ENCODE data around the gene FBXW7. TPM values are rescaled to one million over a fixed set of nuclear protein-coding genes. Genes with fewer than 3 reads are reported as not detected.

FBXW7 gene
- total and polyA plus RNA-seq, 2 donors from 2014 or later = 5.5 to 64.0 TPM

- H3K4me1 ChIP-seq (ENCODE audit: control insufficient read depth in 2 of 3, insufficient read depth in 2 of 3, low read depth in 1 of 3, low read length in 3 of 3) = no peaks in the 10 kb centered on the region
- no peak overlapping the region for H3K4me3 ChIP-seq (ENCODE audit: low read length in 3 of 3)
- no peak for TF ChIP-seq CTCF (IDR thresholded peaks at IDR 0.05; ENCODE audit: borderline replicate concordance, extremely low read depth, insufficient read depth)
- H3K36me3 ChIP-seq (ENCODE audit: control insufficient read depth in 2 of 3, insufficient read depth in 3 of 3, low read length in 3 of 3) = no peaks in the 10 kb centered on the region
- DNase-seq (no peak), FAIRE-seq (no peak)
- intact Hi-C loops (cut with DNase I) = no loop called here
- no peaks in the 10 kb centered on the region for H3K27me3 ChIP-seq (ENCODE audit: control insufficient read depth, insufficient read depth, low read length)
- no peaks in the 10 kb centered on the region for H3K9me3 ChIP-seq (ENCODE audit: control insufficient read depth in 2 of 3, insufficient read depth in 1 of 3, low read length in 3 of 3)
- no peak overlapping the region for H3K27ac ChIP-seq (ENCODE audit: low read depth in 2 of 2, low read length in 2 of 2)
- H3K9ac ChIP-seq (ENCODE audit: low read length in 3 of 3) = no peak overlapping the region
These were observed 195.1 kb downstream of the FBXW7 start for GRCh38 chr4:152340818-152341217.

GRCh38 chr4:152339576-152339975 lies 196.3 kb downstream of the FBXW7 start:
- H3K27ac ChIP-seq (ENCODE audit: low read depth in 2 of 2, low read length in 2 of 2) = no peak overlapping the region
- no peaks in the 10 kb centered on the region for H3K36me3 ChIP-seq (ENCODE audit: control insufficient read depth in 2 of 3, insufficient read depth in 3 of 3, low read length in 3 of 3)
- FAIRE-seq = no peak
- H3K9ac ChIP-seq (ENCODE audit: low read length in 3 of 3) = no peak overlapping the region
- H3K4me3 ChIP-seq (ENCODE audit: low read length in 3 of 3) = no peak overlapping the region
- DNase-seq = peak in 3 of 5 donors; percentile 53 to 58 (median 58)
- H3K27me3 ChIP-seq (ENCODE audit: control insufficient read depth, insufficient read depth, low read length) = no peaks in the 10 kb centered on the region
- H3K4me1 ChIP-seq (ENCODE audit: control insufficient read depth in 2 of 3, insufficient read depth in 2 of 3, low read depth in 1 of 3, low read length in 3 of 3) = no peaks in the 10 kb centered on the region
- intact Hi-C loops (cut with DNase I) = no loop called here
- no peak for TF ChIP-seq CTCF (IDR thresholded peaks at IDR 0.05; ENCODE audit: borderline replicate concordance, extremely low read depth, insufficient read depth)
- H3K9me3 ChIP-seq (ENCODE audit: control insufficient read depth in 2 of 3, insufficient read depth in 1 of 3, low read length in 3 of 3) = no peaks in the 10 kb centered on the region

- no peak for DNase-seq
- Histone ChIP-seq H3K9ac (ENCODE audit: low read length in 3 of 3) (no peak overlapping the region), H3K4me3 (ENCODE audit: low read length in 3 of 3) (no peak overlapping the region), H3K4me1 (ENCODE audit: control insufficient read depth in 2 of 3, insufficient read depth in 2 of 3, low read depth in 1 of 3, low read length in 3 of 3) (no peaks in the 10 kb centered on the region), H3K27me3 (ENCODE audit: control insufficient read depth, insufficient read depth, low read length) (no peaks in the 10 kb centered on the region), H3K9me3 (ENCODE audit: control insufficient read depth in 2 of 3, insufficient read depth in 1 of 3, low read length in 3 of 3) (no peaks in the 10 kb centered on the region), H3K27ac (ENCODE audit: low read depth in 2 of 2, low read length in 2 of 2) (no peak overlapping the region), H3K36me3 (ENCODE audit: control insufficient read depth in 2 of 3, insufficient read depth in 3 of 3, low read length in 3 of 3) (no peaks in the 10 kb centered on the region)
- intact Hi-C loops (cut with DNase I) = no loop called here
- no peak for FAIRE-seq
- TF ChIP-seq CTCF (IDR thresholded peaks at IDR 0.05; ENCODE audit: borderline replicate concordance, extremely low read depth, insufficient read depth) = no peak
These were observed 201.0 kb downstream of the FBXW7 start for GRCh38 chr4:152334931-152335330.

- no peak for DNase-seq
- no peaks in the 10 kb centered on the region for H3K27me3 ChIP-seq (ENCODE audit: control insufficient read depth, insufficient read depth, low read length)
- H3K27ac ChIP-seq (ENCODE audit: low read depth in 2 of 2, low read length in 2 of 2) = no peak overlapping the region
- TF ChIP-seq CTCF (IDR thresholded peaks at IDR 0.05; ENCODE audit: borderline replicate concordance, extremely low read depth, insufficient read depth) = no peak
- no peaks in the 10 kb centered on the region for H3K9me3 ChIP-seq (ENCODE audit: control insufficient read depth in 2 of 3, insufficient read depth in 1 of 3, low read length in 3 of 3)
- FAIRE-seq = no peak
- no peak overlapping the region for H3K4me3 ChIP-seq (ENCODE audit: low read length in 3 of 3)
- intact Hi-C loops (cut with DNase I) = no loop called here
- no peak overlapping the region for H3K9ac ChIP-seq (ENCODE audit: low read length in 3 of 3)
- peaks cover 0 to 9% (median 2%) of the 10 kb centered on the region in 3 donors for H3K36me3 ChIP-seq (ENCODE audit: control insufficient read depth in 2 of 3, insufficient read depth in 3 of 3, low read length in 3 of 3)
- H3K4me1 ChIP-seq (ENCODE audit: control insufficient read depth in 2 of 3, insufficient read depth in 2 of 3, low read depth in 1 of 3, low read length in 3 of 3) = no peaks in the 10 kb centered on the region
These were observed 204.8 kb downstream of the FBXW7 start for GRCh38 chr4:152331042-152331441.
